Suprapubic skin (tissue), 4 donors: ENCODE measurements around the gene ZNF275.

ENCODE experiments used
- CTCF ChIP-seq, 2 donors: fragments of 200-600 bp in 1 of 2; fragments of 450-650 bp in 1 of 2; sonication (generic) in 1 of 2; IDR thresholded peaks; one replicate each; pipeline ENCODE4 v1.5.1; 2016 to 2019; ENCODE audit warnings: antibody characterized with exemption in 2 of 2, mild to moderate bottlenecking in 1 of 2, moderate library complexity in 1 of 2
- EP300 ChIP-seq: sonication (generic); formaldehyde crosslinking; IDR thresholded peaks from one replicate; pipeline ENCODE4 v1.6.1; 2017; ENCODE audit warnings: antibody characterized with exemption
- POLR2A ChIP-seq, 2 donors: fragments of 450-650 bp; IDR thresholded peaks; one replicate each; pipeline ENCODE4 v1.6.1; 2017; ENCODE audit warnings: antibody characterized with exemption in 2 of 2, mild to moderate bottlenecking in 2 of 2, moderate library complexity in 2 of 2
- POLR2AphosphoS5 ChIP-seq, 3 donors: sonication (generic); formaldehyde crosslinking; IDR thresholded peaks; one replicate each; pipeline ENCODE4 v1.6.1; 2017; ENCODE audit warnings: antibody characterized with exemption in 3 of 3

GRCh38 chrX:153395613-153396319, 61.8 kb downstream of the ZNF275 start:
- TF ChIP-seq CTCF (IDR thresholded peaks at IDR 0.05) (no peak), POLR2AphosphoS5 (IDR thresholded peaks at IDR 0.05) (no peak), POLR2A (IDR thresholded peaks at IDR 0.05) (no peak), EP300 (no peak)
